ENCODE results near the gene COL1A2.

The COL1A2 gene

GRCh38 chr7:94366163-94366562, 28.5 kb upstream of the COL1A2 start:
- Histone ChIP-seq H3K27ac (ENCODE audit: low read length) (no peak overlapping the region), H3K4me1 (ENCODE audit: control insufficient read depth, low read depth, low read length) (no peaks in the 10 kb centered on the region), H3K4me3 (ENCODE audit: low read length) (no peak overlapping the region), H3K36me3 (ENCODE audit: control insufficient read depth, low read depth, low read length) (no peaks in the 10 kb centered on the region), H3K9ac (ENCODE audit: low read length) (no peak overlapping the region), H3K27me3 (ENCODE audit: control insufficient read depth, insufficient read depth, low read length) (no peaks in the 10 kb centered on the region), H3K9me3 (ENCODE audit: control insufficient read depth, low read depth, low read length) (no peaks in the 10 kb centered on the region)

- H3K9ac ChIP-seq (ENCODE audit: low read length), result no peak overlapping the region
These were observed 27.9 kb upstream of the COL1A2 start for GRCh38 chr7:94366832-94367231.

DNA sequence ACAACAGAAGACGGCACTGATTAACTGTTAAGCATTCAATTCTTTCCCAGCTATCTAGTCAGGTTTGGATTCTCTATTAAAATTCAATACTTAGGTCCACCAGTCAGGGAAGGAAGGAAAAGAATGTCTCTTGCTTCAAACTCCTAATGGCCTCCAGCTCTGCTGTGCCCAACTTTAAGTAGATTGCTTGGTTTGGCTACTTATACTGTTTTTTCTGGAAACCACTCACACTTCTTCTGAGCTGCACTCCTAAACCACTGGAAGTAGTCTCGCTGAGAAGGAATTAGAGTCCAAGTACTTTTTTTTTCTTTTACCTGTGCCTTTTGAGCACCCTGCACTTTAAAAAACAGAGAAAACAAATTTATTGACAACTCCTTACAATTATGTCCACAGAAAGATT, 26.7 kb upstream of the COL1A2 start:
- Histone ChIP-seq H3K27ac (ENCODE audit: low read length) (no peak overlapping the region), H3K4me1 (ENCODE audit: control insufficient read depth, low read depth, low read length) (no peaks in the 10 kb centered on the region), H3K9me3 (ENCODE audit: control insufficient read depth, low read depth, low read length) (no peaks in the 10 kb centered on the region), H3K9ac (ENCODE audit: low read length) (no peak overlapping the region), H3K4me3 (ENCODE audit: low read length) (no peak overlapping the region), H3K36me3 (ENCODE audit: control insufficient read depth, low read depth, low read length) (no peaks in the 10 kb centered on the region), H3K27me3 (ENCODE audit: control insufficient read depth, insufficient read depth, low read length) (no peaks in the 10 kb centered on the region)

More at GRCh38 chr7:94366832-94367231, 27.9 kb upstream of the COL1A2 start:
- no peaks in the 10 kb centered on the region for H3K9me3 ChIP-seq (ENCODE audit: control insufficient read depth, low read depth, low read length)
- H3K4me1 ChIP-seq (ENCODE audit: control insufficient read depth, low read depth, low read length), result no peaks in the 10 kb centered on the region
- no peaks in the 10 kb centered on the region for H3K27me3 ChIP-seq (ENCODE audit: control insufficient read depth, insufficient read depth, low read length)
- H3K27ac ChIP-seq (ENCODE audit: low read length), result no peak overlapping the region
- no peak overlapping the region for H3K4me3 ChIP-seq (ENCODE audit: low read length)
- no peaks in the 10 kb centered on the region for H3K36me3 ChIP-seq (ENCODE audit: control insufficient read depth, low read depth, low read length)

- Histone ChIP-seq H3K27ac (ENCODE audit: low read length) (no peak overlapping the region), H3K4me3 (ENCODE audit: low read length) (no peak overlapping the region)
These were observed 26.3 kb upstream of the COL1A2 start for GRCh38 chr7:94368371-94368791.

DNA sequence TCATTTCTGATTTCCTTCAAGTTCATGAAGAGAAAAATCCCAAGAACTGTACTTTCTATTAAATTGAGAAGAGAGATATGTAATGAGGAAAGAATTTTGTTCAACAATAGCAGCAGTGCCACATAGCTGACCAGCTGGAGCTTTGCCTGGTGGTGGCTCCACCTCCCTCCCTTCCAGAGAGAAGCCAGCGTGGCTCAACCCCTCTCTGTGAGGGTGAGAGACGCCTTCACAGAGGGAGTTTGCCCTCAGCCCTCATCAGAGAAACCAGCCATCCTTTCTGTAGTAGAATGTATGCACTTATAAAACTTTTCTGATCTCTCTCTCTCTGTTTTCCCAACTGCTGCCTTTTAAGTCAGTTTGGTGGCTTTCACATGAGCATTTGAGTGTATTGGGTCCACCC, 20.5 kb upstream of the COL1A2 start:
- Histone ChIP-seq H3K27me3 (ENCODE audit: control insufficient read depth, insufficient read depth, low read length) (no peaks in the 10 kb centered on the region), H3K4me1 (ENCODE audit: control insufficient read depth, low read depth, low read length) (peaks cover 25% of the 10 kb centered on the region), H3K36me3 (ENCODE audit: control insufficient read depth, low read depth, low read length) (no peaks in the 10 kb centered on the region), H3K9ac (ENCODE audit: low read length) (no peak overlapping the region), H3K27ac (ENCODE audit: low read length) (no peak overlapping the region), H3K4me3 (ENCODE audit: low read length) (no peak overlapping the region), H3K9me3 (ENCODE audit: control insufficient read depth, low read depth, low read length) (no peaks in the 10 kb centered on the region)

More at GRCh38 chr7:94368371-94368791, 26.3 kb upstream of the COL1A2 start:
- H3K36me3 ChIP-seq (ENCODE audit: control insufficient read depth, low read depth, low read length), result no peaks in the 10 kb centered on the region
- no peaks in the 10 kb centered on the region for H3K4me1 ChIP-seq (ENCODE audit: control insufficient read depth, low read depth, low read length)
- no peaks in the 10 kb centered on the region for H3K9me3 ChIP-seq (ENCODE audit: control insufficient read depth, low read depth, low read length)
- H3K9ac ChIP-seq (ENCODE audit: low read length), result no peak overlapping the region
- no peaks in the 10 kb centered on the region for H3K27me3 ChIP-seq (ENCODE audit: control insufficient read depth, insufficient read depth, low read length)

- H3K4me1 ChIP-seq (ENCODE audit: control insufficient read depth, low read depth, low read length), result peaks cover 25% of the 10 kb centered on the region
- H3K27ac ChIP-seq (ENCODE audit: low read length), result peak overlapping the region; percentile 38
- peak overlapping the region; percentile 49 for H3K4me3 ChIP-seq (ENCODE audit: low read length)
- no peaks in the 10 kb centered on the region for H3K36me3 ChIP-seq (ENCODE audit: control insufficient read depth, low read depth, low read length)
- no peak overlapping the region for H3K9ac ChIP-seq (ENCODE audit: low read length)
- no peaks in the 10 kb centered on the region for H3K27me3 ChIP-seq (ENCODE audit: control insufficient read depth, insufficient read depth, low read length)
- H3K9me3 ChIP-seq (ENCODE audit: control insufficient read depth, low read depth, low read length), result no peaks in the 10 kb centered on the region
These were observed 19.8 kb upstream of the COL1A2 start for GRCh38 chr7:94374721-94375566.

DNA sequence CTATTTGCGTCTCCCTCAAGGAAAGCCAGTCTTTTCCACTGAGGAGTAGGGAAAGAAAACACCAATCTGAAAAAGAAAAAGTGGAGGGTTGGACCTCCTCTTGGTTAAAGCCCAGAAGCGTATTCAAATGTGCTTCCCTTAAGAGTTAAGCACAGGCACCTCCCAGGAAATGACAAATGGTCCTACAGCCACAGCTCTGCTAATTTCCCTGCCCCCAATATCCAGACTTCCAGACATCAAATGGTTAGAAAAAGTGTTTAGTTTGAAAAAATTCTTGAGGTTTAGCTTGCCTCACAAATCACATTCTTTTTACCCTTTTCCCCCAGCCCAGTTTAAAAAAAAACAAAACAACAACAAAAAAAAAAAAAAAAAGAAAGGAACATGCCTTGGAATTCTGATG, 19.0 kb upstream of the COL1A2 start:
- no peaks in the 10 kb centered on the region for H3K36me3 ChIP-seq (ENCODE audit: control insufficient read depth, low read depth, low read length)
- no peak overlapping the region for H3K9ac ChIP-seq (ENCODE audit: low read length)
- H3K4me3 ChIP-seq (ENCODE audit: low read length), result peak overlapping the region; percentile 49

DNA sequence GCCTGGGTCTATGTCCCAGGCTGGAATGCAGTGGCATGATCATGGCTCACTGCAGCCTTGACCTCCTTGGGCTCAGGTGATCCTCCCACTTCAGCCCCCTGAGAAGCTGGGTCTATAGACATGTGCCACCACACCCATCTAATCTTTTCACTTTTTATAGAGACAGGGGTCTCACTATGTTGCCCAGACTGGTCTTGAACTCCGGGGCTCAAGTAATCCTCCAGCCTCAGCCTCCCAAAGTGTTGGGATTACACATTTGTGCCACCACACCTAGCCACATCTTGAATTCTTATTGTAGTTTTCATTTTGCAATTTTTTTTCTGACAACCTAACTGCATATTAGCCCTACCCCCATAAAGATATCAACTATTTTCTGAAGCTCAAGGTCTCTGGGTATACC, 18.4 kb upstream of the COL1A2 start:
- no peak overlapping the region for H3K4me3 ChIP-seq (ENCODE audit: low read length)
- H3K27ac ChIP-seq (ENCODE audit: low read length), result no peak overlapping the region
- no peak overlapping the region for H3K9ac ChIP-seq (ENCODE audit: low read length)

More for the DNA sequence above, 19.0 kb upstream of the COL1A2 start:
- no peaks in the 10 kb centered on the region for H3K9me3 ChIP-seq (ENCODE audit: control insufficient read depth, low read depth, low read length)
- peaks cover 25% of the 10 kb centered on the region for H3K4me1 ChIP-seq (ENCODE audit: control insufficient read depth, low read depth, low read length)
- H3K27ac ChIP-seq (ENCODE audit: low read length), result peak overlapping the region; percentile 38
- H3K27me3 ChIP-seq (ENCODE audit: control insufficient read depth, insufficient read depth, low read length), result no peaks in the 10 kb centered on the region

GRCh38 chr7:94378356-94378755, 16.3 kb upstream of the COL1A2 start:
- Histone ChIP-seq H3K27me3 (ENCODE audit: control insufficient read depth, insufficient read depth, low read length) (no peaks in the 10 kb centered on the region), H3K9me3 (ENCODE audit: control insufficient read depth, low read depth, low read length) (no peaks in the 10 kb centered on the region), H3K36me3 (ENCODE audit: control insufficient read depth, low read depth, low read length) (no peaks in the 10 kb centered on the region), H3K9ac (ENCODE audit: low read length) (no peak overlapping the region), H3K4me3 (ENCODE audit: low read length) (no peak overlapping the region), H3K4me1 (ENCODE audit: control insufficient read depth, low read depth, low read length) (peaks cover 25% of the 10 kb centered on the region), H3K27ac (ENCODE audit: low read length) (no peak overlapping the region)

More for the DNA sequence above, 18.4 kb upstream of the COL1A2 start:
- H3K4me1 ChIP-seq (ENCODE audit: control insufficient read depth, low read depth, low read length), result peaks cover 25% of the 10 kb centered on the region
- H3K9me3 ChIP-seq (ENCODE audit: control insufficient read depth, low read depth, low read length), result no peaks in the 10 kb centered on the region
- H3K36me3 ChIP-seq (ENCODE audit: control insufficient read depth, low read depth, low read length), result no peaks in the 10 kb centered on the region
- no peaks in the 10 kb centered on the region for H3K27me3 ChIP-seq (ENCODE audit: control insufficient read depth, insufficient read depth, low read length)

DNA sequence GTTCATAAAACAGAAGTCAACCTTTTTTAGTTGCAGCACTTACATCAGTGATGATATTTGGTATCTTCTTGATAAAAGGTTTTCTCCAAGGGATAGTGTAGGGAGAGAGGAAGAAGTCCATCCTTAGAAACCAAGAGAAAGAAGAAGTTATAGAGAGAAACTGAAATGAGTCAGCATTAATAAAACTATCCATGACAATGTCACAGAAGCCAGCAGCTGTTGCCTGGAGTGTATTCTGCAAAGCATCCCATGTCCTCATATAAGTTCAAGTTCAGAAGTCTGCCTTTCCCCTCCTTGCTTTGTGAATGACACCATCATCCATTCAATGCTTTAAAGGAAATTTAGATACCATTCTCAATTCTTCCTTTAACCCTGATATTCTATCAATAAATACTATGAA, 14.4 kb upstream of the COL1A2 start:
- Histone ChIP-seq H3K4me1 (ENCODE audit: control insufficient read depth, low read depth, low read length) (peaks cover 12% of the 10 kb centered on the region), H3K27me3 (ENCODE audit: control insufficient read depth, insufficient read depth, low read length) (no peaks in the 10 kb centered on the region), H3K27ac (ENCODE audit: low read length) (no peak overlapping the region), H3K9me3 (ENCODE audit: control insufficient read depth, low read depth, low read length) (no peaks in the 10 kb centered on the region), H3K4me3 (ENCODE audit: low read length) (no peak overlapping the region), H3K36me3 (ENCODE audit: control insufficient read depth, low read depth, low read length) (no peaks in the 10 kb centered on the region), H3K9ac (ENCODE audit: low read length) (no peak overlapping the region)

DNA sequence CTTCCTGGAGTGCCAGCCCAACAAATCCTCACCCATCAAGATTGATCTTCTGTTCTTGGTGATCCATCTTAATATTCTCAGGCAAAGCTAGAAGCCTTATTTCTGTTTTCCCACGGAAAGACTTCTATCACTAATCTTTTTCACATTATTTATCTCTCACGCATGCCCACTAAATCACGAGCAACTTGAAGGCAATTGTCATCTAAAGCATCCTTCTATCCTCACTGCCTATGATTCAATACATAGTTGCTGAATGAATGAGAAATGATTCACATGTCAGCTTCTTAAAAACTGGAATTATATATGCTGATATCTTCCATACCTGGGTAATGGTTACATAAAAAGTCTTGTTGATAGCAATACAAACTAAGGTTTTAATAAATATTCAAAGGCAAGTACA, 12.6 kb upstream of the COL1A2 start:
- Histone ChIP-seq H3K27ac (ENCODE audit: low read length) (no peak overlapping the region), H3K9ac (ENCODE audit: low read length) (no peak overlapping the region), H3K27me3 (ENCODE audit: control insufficient read depth, insufficient read depth, low read length) (no peaks in the 10 kb centered on the region)

GRCh38 chr7:94382746-94383145, 11.9 kb upstream of the COL1A2 start:
- Histone ChIP-seq H3K4me3 (ENCODE audit: low read length) (no peak overlapping the region), H3K36me3 (ENCODE audit: control insufficient read depth, low read depth, low read length) (no peaks in the 10 kb centered on the region), H3K9me3 (ENCODE audit: control insufficient read depth, low read depth, low read length) (no peaks in the 10 kb centered on the region), H3K9ac (ENCODE audit: low read length) (no peak overlapping the region), H3K27ac (ENCODE audit: low read length) (no peak overlapping the region), H3K27me3 (ENCODE audit: control insufficient read depth, insufficient read depth, low read length) (no peaks in the 10 kb centered on the region), H3K4me1 (ENCODE audit: control insufficient read depth, low read depth, low read length) (peaks cover 11% of the 10 kb centered on the region)

More for the DNA sequence above, 12.6 kb upstream of the COL1A2 start:
- no peak overlapping the region for H3K4me3 ChIP-seq (ENCODE audit: low read length)
- H3K9me3 ChIP-seq (ENCODE audit: control insufficient read depth, low read depth, low read length), result no peaks in the 10 kb centered on the region
- H3K4me1 ChIP-seq (ENCODE audit: control insufficient read depth, low read depth, low read length), result peaks cover 11% of the 10 kb centered on the region
- H3K36me3 ChIP-seq (ENCODE audit: control insufficient read depth, low read depth, low read length), result no peaks in the 10 kb centered on the region

All from iPS-18a (cell line).